GM19193 (cell line): ENCODE results near the gene GLTP.

ENCODE experiments used
- POLR2A ChIP-seq: IDR thresholded peaks from 4 replicates; pipeline ENCODE4 v1.6.1; 2011; ENCODE audit not compliant: insufficient read depth, insufficient read length; ENCODE audit errors: extremely low read depth

The GLTP gene

GRCh38 chr12:109892165-109892715 is 11.9 kb upstream of the GLTP start:
- no peak for TF ChIP-seq POLR2A

DNA sequence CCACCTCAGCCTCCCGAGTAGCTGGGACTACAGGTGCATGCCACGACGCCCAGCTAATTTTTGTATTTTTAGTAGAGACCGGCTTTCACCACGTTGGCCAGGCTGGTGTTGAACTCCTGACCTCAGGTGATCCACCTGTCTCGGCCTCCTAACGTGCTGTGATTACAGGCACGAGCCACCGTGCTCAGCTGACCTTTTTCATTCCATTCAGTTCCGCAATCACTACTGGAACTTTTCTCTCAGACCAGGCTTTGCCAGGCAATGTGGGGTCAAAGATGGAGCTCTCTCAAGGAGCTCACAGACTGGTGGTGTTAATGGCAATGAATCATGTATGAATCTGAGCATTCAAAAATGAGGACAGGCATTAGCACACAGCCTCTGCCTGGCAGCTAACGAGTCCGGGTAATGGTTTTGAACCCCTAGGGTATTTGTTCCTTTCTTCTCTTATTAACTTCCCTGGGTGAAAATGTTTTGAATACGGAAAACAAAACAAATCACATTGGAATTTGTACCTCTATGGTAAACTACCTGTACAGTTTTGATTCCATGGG is 10.4 kb upstream of the GLTP start:
- TF ChIP-seq POLR2A, result no peak

- TF ChIP-seq POLR2A, result no peak
Observed at GRCh38 chr12:109888179-109889020, 8.1 kb upstream of the GLTP start.

- no peak for TF ChIP-seq POLR2A
Observed at GRCh38 chr12:109885616-109886015, 5.3 kb upstream of the GLTP start.

GRCh38 chr12:109883461-109883860 is 3.1 kb upstream of the GLTP start:
- no peak for TF ChIP-seq POLR2A

- no peak for TF ChIP-seq POLR2A
Observed at GRCh38 chr12:109881752-109882151, 1.4 kb upstream of the GLTP start.

GRCh38 chr12:109880938-109881337 is 597 bp upstream of the GLTP start:
- no peak for TF ChIP-seq POLR2A

DNA sequence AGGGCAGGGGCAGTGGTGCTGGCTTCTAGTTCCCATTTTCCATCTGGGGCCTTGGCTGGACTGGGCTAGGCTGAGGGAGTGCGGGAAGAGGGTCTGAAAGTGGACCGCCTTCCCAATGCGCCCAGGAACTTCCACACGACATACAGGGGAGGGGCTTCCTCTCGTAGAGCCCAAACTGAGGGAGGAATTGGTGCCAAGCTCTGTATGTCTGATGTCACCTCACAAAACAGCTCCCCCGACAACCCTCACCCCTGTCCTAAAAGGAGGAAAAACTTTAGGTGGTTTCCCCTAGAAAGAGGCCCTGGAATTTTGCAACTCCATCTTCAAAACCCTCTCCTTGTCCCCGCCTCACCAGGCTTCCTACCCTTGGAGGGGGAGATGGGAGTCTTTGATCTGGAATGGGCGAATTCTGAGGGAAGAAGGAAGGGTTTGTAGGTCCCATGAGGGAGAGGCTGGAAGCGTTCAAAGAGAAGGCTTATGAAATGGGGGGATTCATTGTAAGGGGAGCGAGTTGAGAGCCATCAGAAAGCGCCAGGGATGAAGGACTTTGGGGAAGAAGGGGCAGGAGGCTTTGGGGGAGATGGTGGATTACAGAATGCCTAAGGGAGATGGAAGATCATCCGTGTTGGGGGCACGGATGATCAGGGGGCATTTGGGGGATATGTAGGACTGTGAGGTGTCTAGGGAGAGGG is 844 bp downstream of the GLTP start:
- TF ChIP-seq POLR2A, result no peak

- TF ChIP-seq POLR2A, result no peak
Observed at GRCh38 chr12:109878749-109879148, 1.6 kb downstream of the GLTP start.

DNA sequence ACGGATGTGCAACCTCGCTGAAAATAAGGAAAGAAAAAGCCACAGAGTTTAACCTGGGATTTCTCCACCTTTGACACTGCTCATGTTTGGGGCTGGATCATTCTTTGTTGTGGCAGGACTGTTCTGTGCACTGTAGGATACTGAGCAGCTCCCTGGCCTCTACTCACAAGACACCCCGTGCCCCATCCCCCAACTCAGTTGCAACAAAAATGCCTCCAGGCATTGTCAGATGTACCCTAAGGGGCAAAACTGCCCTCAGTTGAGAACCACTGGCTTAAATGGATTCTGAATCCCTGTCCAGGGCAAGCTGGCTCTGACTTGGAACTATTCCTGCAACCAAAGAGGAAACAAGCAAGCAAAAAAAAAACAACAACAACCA is 2.1 kb downstream of the GLTP start:
- no peak for TF ChIP-seq POLR2A

DNA sequence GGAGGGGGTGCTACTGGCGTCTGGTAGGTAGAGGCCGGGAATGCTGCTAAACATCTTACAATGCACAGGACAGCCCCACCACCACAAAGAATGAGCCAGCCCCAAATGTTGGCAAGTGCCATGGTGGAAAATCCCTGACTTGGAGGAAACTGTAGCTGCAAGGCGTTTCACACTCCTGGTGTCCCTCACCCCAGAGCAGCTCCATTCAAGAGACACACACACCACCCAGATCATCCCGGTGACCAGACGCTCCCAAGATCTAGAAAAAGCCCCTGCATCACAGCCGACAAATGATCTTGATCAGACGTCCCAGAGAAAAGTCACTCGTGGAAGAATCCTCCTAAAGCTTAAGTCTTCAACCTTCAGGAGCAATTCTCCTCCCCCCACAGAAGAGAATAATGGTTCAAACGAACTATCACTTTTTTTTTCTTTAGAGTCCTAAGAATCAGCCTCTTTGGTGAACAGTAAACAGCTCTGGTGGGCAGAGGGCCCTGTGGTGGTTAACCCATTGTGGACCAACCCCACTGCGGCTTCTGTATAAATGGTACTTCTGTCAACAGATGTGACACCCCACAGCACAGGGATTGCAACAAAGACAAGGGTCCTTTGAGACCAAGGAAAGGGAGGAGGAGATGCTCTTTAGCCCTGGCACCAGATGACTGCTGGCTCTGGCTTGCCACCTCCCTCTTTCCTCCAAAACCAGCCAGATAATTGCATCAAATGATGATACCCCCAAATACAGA is 2.7 kb downstream of the GLTP start:
- TF ChIP-seq POLR2A, result no peak

- TF ChIP-seq POLR2A, result no peak
Observed at GRCh38 chr12:109876406-109876805, 3.9 kb downstream of the GLTP start.

DNA sequence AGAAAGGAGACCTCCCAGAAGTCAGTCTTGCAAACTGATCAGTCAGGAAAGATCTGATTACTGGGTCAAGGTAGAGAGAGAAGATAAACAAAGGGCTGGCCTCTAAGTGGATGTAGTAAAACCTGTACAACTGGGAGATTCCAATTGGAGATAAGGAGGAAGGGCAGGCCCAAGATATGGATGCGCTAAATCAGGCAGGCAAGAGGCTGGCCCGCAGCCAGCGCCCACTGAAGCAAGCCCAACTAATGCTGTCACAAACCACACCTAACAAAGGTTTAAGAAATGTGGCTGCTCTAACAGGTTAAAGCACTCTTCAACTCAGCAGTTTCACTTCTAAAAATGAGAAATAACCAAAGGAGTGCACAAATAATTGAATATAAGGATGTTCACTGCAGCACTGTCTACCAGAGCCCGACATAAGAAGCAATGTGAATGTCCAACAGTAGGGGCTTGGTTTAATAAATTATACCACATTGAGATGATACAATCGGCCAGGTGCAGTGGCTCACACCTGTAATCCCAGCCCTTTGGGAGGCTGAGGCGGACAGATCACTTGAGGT is 4.7 kb downstream of the GLTP start:
- TF ChIP-seq POLR2A, result no peak

- no peak for TF ChIP-seq POLR2A
Observed at GRCh38 chr12:109873653-109874052, 6.7 kb downstream of the GLTP start.
